Measurements from ENCODE around the gene COBL.

- no peak for TF ChIP-seq POLR2AphosphoS5 (IDR thresholded peaks at IDR 0.05)
- TF ChIP-seq CTCF (IDR thresholded peaks at IDR 0.05): no peak
- TF ChIP-seq POLR2A (IDR thresholded peaks at IDR 0.05): no peak
Observed at GRCh38 chr7:51260516-51260915, 56.1 kb downstream of the COBL start.

Measured in transverse colon (tissue), 4 donors.